HEK293T (cell line): ENCODE measurements around the gene MLXIPL.
"Not testable (repeated sequence)": the region's sequence is repeated elsewhere in the genome, so short reads cannot be mapped to it uniquely, and the experiment has no call there.

ENCODE experiments used
- BHLHE40 ChIP-seq: fragments of 450-650 bp; IDR thresholded peaks from 2 replicates; pipeline ENCODE4 v1.6.1; 2016; ENCODE audit warnings: mild to moderate bottlenecking, moderate library complexity, borderline replicate concordance
- FOXA1 ChIP-seq: fragments of 450-650 bp; IDR thresholded peaks from 2 replicates; pipeline ENCODE4 v1.6.1; 2016; ENCODE audit warnings: mild to moderate bottlenecking
- FOXM1 ChIP-seq: fragments of 450-650 bp; IDR thresholded peaks from 2 replicates; pipeline ENCODE4 v1.6.1; 2017; ENCODE audit warnings: mild to moderate bottlenecking, borderline replicate concordance
- L3MBTL2 ChIP-seq: fragments of 450-650 bp; conservative IDR thresholded peaks from 2 replicates; pipeline ENCODE4 v1.6.1; 2016; ENCODE audit warnings: mild to moderate bottlenecking
- NFRKB ChIP-seq: fragments of 450-650 bp; IDR thresholded peaks from 2 replicates; pipeline ENCODE4 v1.6.1; 2016; ENCODE audit warnings: mild to moderate bottlenecking, moderate library complexity

DNA sequence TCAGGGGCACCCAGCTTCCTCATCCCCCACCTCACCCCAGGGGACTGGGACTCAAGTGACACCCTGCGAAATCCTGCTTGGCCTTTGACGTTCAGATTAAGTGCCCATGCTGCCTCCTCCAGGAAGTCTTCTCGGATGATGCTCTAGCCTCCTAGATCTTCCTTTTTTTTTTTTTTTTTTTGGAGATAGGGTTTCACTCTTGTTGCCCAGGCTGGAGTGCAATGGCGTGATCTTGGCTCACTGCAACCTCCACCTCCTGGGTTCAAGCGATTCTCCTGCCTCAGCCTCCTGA, 16.7 kb downstream of the MLXIPL start:
- TF ChIP-seq BHLHE40, FOXA1, FOXM1, NFRKB, L3MBTL2: not testable (repeated sequence)
